Chondrocyte (in vitro differentiated cells): ENCODE data around the gene OTX2. TPM values are rescaled to one million over a fixed set of nuclear protein-coding genes. Genes with fewer than 3 reads are reported as not detected.

Experiments used
- DNase-seq: peaks from one replicate; pipeline ENCODE4 v3.0.0; 2021; ENCODE audit warnings: mixed read lengths, low spot score
- H3K27ac Mint-ChIP-seq: one replicate; pipeline ENCODE4 v1.8.0; 2021; ENCODE audit warnings: mild to moderate bottlenecking, moderate library complexity, mixed read lengths; ENCODE audit not compliant: unreplicated experiment
- H3K27me3 Mint-ChIP-seq: 2 replicates; pipeline ENCODE4 v1.8.0; 2021; ENCODE audit warnings: low read depth, mixed read lengths
- H3K36me3 Mint-ChIP-seq: 2 replicates; pipeline ENCODE4 v1.8.0; 2021; ENCODE audit warnings: low read depth, mixed read lengths
- H3K4me1 Mint-ChIP-seq: 2 replicates; pipeline ENCODE4 v1.8.0; 2021; ENCODE audit warnings: low read depth, mild to moderate bottlenecking, mixed read lengths
- H3K4me3 Mint-ChIP-seq: one replicate; pipeline ENCODE4 v1.8.0; 2021; ENCODE audit warnings: mild to moderate bottlenecking, moderate library complexity, mixed read lengths; ENCODE audit not compliant: unreplicated experiment
- H3K9me3 Mint-ChIP-seq: 2 replicates; pipeline ENCODE4 v1.8.0; 2021; ENCODE audit warnings: low read depth, mixed read lengths
- CTCF ChIP-seq: fragments of 200-600 bp; sonication (generic); IDR thresholded peaks from 2 replicates; pipeline ENCODE4 v1.5.0; 2021; ENCODE audit warnings: antibody characterized with exemption, mild to moderate bottlenecking, moderate library complexity
- long read RNA-seq: library from polyadenylated mRNA; stranded (forward); transcript quantifications from one replicate; pipeline ENCODE4 v2.0.0, GENCODE V29; 2021
- total RNA-seq: library from RNA; stranded (reverse); gene quantifications from 3 replicates; pipeline ENCODE4 v1.2.1, GENCODE V29; 2021

OTX2 gene
- total RNA-seq = not detected in 3 replicates
- long read RNA-seq = 0 reads

- Mint-ChIP-seq H3K4me3 (no peak within 1 kb of the TSS), H3K27me3 (peaks cover 78% of the 10 kb centered on the region), H3K9me3 (peaks cover 3% of the 10 kb centered on the region), H3K4me1 (peaks cover 18% of the 10 kb centered on the region), H3K36me3 (peaks cover 7% of the 10 kb centered on the region), H3K27ac (no peak within 1 kb of the TSS)
- TF ChIP-seq CTCF = no peak
- DNase-seq = no peak
Measured at GRCh38 chr14:56810147-56810719, at the start of gene OTX2. OTX2 (minus strand) TSS chr14:56810479; CDS start chr14:56805456, 5,023 bp downstream.

- peaks cover 26% of the 10 kb centered on the region for H3K27me3 Mint-ChIP-seq
- no peaks in the 10 kb centered on the region for H3K36me3 Mint-ChIP-seq
- H3K27ac Mint-ChIP-seq = no peak overlapping the region
- no peaks in the 10 kb centered on the region for H3K9me3 Mint-ChIP-seq
- no peak overlapping the region for H3K4me3 Mint-ChIP-seq
- no peaks in the 10 kb centered on the region for H3K4me1 Mint-ChIP-seq
- DNase-seq = no peak
- TF ChIP-seq CTCF = no peak
Measured at GRCh38 chr14:56858422-56858821, 48.1 kb upstream of the OTX2 start.

- no peak for TF ChIP-seq CTCF
- no peak overlapping the region for H3K27ac Mint-ChIP-seq
- H3K27me3 Mint-ChIP-seq = peaks cover 26% of the 10 kb centered on the region
- H3K36me3 Mint-ChIP-seq = no peaks in the 10 kb centered on the region
- no peaks in the 10 kb centered on the region for H3K4me1 Mint-ChIP-seq
- H3K9me3 Mint-ChIP-seq = peaks cover 2% of the 10 kb centered on the region
- no peak overlapping the region for H3K4me3 Mint-ChIP-seq
- no peak for DNase-seq
Measured at GRCh38 chr14:56857216-56857615, 46.9 kb upstream of the OTX2 start.

- DNase-seq = no peak
- H3K27ac Mint-ChIP-seq = no peak overlapping the region
- no peaks in the 10 kb centered on the region for H3K36me3 Mint-ChIP-seq
- H3K27me3 Mint-ChIP-seq = peaks cover 23% of the 10 kb centered on the region
- TF ChIP-seq CTCF = no peak
- H3K9me3 Mint-ChIP-seq = peaks cover 2% of the 10 kb centered on the region
- H3K4me3 Mint-ChIP-seq = no peak overlapping the region
- H3K4me1 Mint-ChIP-seq = no peaks in the 10 kb centered on the region
Measured at GRCh38 chr14:56855891-56856461, 45.7 kb upstream of the OTX2 start.

- TF ChIP-seq CTCF = no peak
- DNase-seq = no peak
- Mint-ChIP-seq H3K4me1 (no peaks in the 10 kb centered on the region), H3K27ac (no peak overlapping the region), H3K4me3 (no peak overlapping the region), H3K27me3 (peaks cover 23% of the 10 kb centered on the region), H3K9me3 (peaks cover 2% of the 10 kb centered on the region), H3K36me3 (no peaks in the 10 kb centered on the region)
Measured at GRCh38 chr14:56854325-56854724, 44.0 kb upstream of the OTX2 start.
